GM12865 (cell line): ENCODE data around the gene C6orf89.

Experiments used
- DNase-seq: peaks from one replicate; pipeline ENCODE4 v3.0.0; 2010; ENCODE audit warnings: low read depth
- H3K4me3 ChIP-seq: 2 replicates; pipeline ENCODE4 v1.5.1; 2011; ENCODE audit warnings: mild to moderate bottlenecking, low read depth, low read length, control low read depth
- TF ChIP-seq, protein P1 (sequence below): IDR thresholded peaks from 2 replicates; pipeline ENCODE4 v1.5.1; 2011; ENCODE audit warnings: low read length, control low read depth, low read depth, inconsistent platforms; ENCODE audit not compliant: insufficient read depth; ENCODE audit errors: missing control alignments

Gene C6orf89

GRCh38 chr6:36963451-36964290, 77.9 kb downstream of the C6orf89 start:
- H3K4me3 ChIP-seq, result no peak overlapping the region
- peak; percentile 42 for DNase-seq
- TF ChIP-seq, protein P1, sequence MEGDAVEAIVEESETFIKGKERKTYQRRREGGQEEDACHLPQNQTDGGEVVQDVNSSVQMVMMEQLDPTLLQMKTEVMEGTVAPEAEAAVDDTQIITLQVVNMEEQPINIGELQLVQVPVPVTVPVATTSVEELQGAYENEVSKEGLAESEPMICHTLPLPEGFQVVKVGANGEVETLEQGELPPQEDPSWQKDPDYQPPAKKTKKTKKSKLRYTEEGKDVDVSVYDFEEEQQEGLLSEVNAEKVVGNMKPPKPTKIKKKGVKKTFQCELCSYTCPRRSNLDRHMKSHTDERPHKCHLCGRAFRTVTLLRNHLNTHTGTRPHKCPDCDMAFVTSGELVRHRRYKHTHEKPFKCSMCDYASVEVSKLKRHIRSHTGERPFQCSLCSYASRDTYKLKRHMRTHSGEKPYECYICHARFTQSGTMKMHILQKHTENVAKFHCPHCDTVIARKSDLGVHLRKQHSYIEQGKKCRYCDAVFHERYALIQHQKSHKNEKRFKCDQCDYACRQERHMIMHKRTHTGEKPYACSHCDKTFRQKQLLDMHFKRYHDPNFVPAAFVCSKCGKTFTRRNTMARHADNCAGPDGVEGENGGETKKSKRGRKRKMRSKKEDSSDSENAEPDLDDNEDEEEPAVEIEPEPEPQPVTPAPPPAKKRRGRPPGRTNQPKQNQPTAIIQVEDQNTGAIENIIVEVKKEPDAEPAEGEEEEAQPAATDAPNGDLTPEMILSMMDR, result no peak

- no peak overlapping the region for H3K4me3 ChIP-seq
- TF ChIP-seq, protein P1, result no peak
- DNase-seq, result no peak
These were observed 78.6 kb downstream of the C6orf89 start for GRCh38 chr6:36964349-36964748.

GRCh38 chr6:36964908-36965307, 79.2 kb downstream of the C6orf89 start:
- H3K4me3 ChIP-seq, result no peak overlapping the region
- TF ChIP-seq, protein P1, result no peak
- no peak for DNase-seq

DNA sequence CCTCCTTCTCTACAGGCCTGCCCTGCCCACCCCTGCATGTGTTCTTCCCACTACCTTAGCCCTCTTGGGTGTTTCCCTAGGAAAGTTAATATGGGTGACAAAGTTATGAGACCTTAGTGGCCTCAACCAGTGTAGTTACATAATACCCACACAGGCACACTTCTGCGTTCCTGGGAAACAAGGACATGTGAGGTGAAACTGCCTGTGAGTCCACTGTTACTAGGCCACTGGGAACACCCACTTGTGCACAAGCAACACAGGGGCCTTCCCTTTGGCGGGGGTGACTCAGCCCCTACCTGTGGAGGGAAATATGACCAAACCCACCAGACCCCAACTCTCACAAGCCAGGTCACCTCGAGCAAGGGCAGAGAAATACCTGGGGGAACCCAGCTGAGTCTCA, 81.5 kb downstream of the C6orf89 start:
- DNase-seq, result no peak
- TF ChIP-seq, protein P1, result no peak
- no peak overlapping the region for H3K4me3 ChIP-seq

DNA sequence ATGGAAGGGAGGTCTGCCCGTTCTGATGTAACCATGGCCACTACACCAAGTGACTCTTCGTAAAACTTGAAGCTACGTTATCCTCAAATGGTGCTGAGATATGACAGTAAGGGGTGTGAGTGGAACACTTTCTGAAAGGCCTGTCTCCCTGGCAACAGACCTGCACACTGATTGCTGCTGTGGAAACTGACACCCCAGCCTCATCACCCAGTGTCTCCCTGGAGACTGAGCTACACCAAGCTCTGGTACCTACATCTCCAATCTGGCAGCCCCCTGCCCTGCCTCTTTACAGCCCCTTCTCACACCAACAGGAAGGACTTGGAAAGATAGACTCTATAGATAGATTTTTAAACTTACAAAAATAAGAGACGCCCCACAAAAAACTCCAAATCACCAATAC, 82.0 kb downstream of the C6orf89 start:
- H3K4me3 ChIP-seq, result no peak overlapping the region
- TF ChIP-seq, protein P1, result no peak
- no peak for DNase-seq

DNA sequence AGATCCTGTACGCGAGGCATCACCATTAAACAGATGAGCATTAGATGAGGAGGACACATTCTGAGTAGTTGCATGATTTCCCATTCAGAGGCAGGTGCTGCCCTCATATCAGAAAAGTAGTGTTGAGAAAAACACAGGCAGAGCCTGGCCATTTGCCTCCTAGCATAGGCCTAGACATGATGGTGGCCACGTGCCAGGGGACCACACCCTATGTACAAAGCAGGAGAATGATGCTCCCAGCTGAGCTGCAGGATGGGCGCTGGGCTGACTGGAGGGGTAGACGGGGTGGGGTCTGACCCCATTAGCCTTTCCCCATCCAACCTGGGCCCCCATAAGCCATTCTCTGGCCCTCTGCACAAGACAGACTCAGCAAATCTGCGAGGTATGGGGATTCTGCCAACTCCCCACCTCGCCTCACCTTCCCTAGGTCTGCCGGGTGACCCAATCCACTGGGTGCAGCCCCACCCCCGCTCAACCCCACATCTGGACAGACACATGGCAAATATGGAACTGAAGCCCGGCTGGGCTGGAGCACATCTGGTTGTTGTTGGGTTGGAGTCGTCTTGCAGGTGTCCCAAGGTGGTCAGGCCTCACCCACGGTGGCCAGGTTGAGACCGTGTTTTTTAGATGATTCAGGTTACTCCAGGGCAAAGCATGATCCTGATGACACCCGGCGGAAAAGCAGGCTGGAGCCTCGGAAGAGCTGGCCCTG, 82.7 kb downstream of the C6orf89 start:
- H3K4me3 ChIP-seq, result no peak overlapping the region
- TF ChIP-seq, protein P1, result no peak
- no peak for DNase-seq
